Hepatocyte (in vitro differentiated cells): ENCODE measurements around the gene MCL1.

ENCODE experiments used
- EZH2 ChIP-seq: fragments of 200-600 bp; sonication (generic); IDR thresholded peaks from 2 replicates; pipeline ENCODE4 v1.6.1; 2016; ENCODE audit warnings: antibody characterized with exemption, mild to moderate bottlenecking, borderline replicate concordance
- TF ChIP-seq, protein P1 (sequence below): fragments of 200-600 bp; sonication (generic); IDR thresholded peaks from 2 replicates; pipeline ENCODE4 v1.5.1; 2016; ENCODE audit warnings: antibody characterized with exemption, mild to moderate bottlenecking; ENCODE audit not compliant: poor library complexity

DNA sequence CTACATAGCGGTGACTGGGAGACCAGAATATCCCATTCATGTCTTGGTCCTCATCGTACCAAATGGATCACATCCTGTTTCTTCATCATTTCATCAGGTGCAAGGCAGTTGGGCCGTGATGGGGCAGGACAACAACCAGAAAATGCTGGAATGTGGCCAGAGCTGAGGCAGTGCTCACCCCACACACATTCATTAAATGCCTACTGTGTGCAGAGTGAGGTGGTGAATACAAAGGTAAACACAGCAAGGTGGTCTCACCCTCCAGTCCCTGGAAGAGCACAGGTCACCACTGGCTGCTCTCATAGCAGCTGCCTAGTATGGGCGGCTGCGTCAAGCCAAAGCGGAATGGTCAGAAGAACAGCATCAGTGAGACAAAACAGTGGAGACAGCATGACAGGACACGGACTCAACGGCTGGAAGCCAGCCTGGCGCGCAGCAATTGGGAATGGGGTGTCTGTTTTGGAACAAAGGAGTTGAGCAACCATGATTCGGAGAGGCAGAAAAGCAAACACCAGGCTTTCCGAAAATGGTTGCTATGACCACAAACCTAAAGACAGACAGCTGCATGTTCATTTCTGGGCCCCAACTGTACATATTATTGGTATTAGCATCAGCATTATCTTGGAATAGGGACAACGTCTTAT, 35.8 kb downstream of the MCL1 start:
- no peak for TF ChIP-seq EZH2
- TF ChIP-seq, protein P1, sequence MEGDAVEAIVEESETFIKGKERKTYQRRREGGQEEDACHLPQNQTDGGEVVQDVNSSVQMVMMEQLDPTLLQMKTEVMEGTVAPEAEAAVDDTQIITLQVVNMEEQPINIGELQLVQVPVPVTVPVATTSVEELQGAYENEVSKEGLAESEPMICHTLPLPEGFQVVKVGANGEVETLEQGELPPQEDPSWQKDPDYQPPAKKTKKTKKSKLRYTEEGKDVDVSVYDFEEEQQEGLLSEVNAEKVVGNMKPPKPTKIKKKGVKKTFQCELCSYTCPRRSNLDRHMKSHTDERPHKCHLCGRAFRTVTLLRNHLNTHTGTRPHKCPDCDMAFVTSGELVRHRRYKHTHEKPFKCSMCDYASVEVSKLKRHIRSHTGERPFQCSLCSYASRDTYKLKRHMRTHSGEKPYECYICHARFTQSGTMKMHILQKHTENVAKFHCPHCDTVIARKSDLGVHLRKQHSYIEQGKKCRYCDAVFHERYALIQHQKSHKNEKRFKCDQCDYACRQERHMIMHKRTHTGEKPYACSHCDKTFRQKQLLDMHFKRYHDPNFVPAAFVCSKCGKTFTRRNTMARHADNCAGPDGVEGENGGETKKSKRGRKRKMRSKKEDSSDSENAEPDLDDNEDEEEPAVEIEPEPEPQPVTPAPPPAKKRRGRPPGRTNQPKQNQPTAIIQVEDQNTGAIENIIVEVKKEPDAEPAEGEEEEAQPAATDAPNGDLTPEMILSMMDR: no peak
